Measurements from ENCODE around the gene PFN1. TPM values are rescaled to one million over a fixed set of nuclear protein-coding genes. Genes with fewer than 3 reads are reported as not detected.

The PFN1 gene
- total and polyA plus RNA-seq, 2 of the 8 experiments (the other 6 are each of a cell fraction or from before 2014, with no cell fraction given), result 1,355 to 1,949 TPM

- Histone ChIP-seq H3K27me3 (replicated peaks in 1 of 4; ENCODE audit: control insufficient read depth in 3 of 4, extremely low read depth in 1 of 4, insufficient read depth in 3 of 4, low read length in 3 of 4) (peaks cover 0 to 11% (median 9%) of the 10 kb centered on the region in 4 experiments; a peak in 6 of 7 replicates), H3K14ac (ENCODE audit: insufficient read length) (no peak overlapping the region), H2BK15ac (ENCODE audit: low read length) (no peak overlapping the region), H3K4me2 (ENCODE audit: insufficient read depth in 1 of 2, low read depth in 2 of 2, low read length in 2 of 2) (peak overlapping the region; percentile 82 to 96), H3K56ac (replicated peaks; ENCODE audit: insufficient read length, low read depth, low read length) (no peak overlapping the region), H3K79me1 (ENCODE audit: low read depth, low read length) (no peaks in the 10 kb centered on the region), H3K36me3 (ENCODE audit: control insufficient read depth in 2 of 4, insufficient read depth in 4 of 4, low read length in 3 of 4) (no peaks in the 10 kb centered on the region), H2AK5ac (ENCODE audit: low read depth, low read length) (no peak overlapping the region), H3K79me2 (ENCODE audit: control insufficient read depth in 1 of 2, insufficient read depth in 2 of 2, low read length in 2 of 2) (no peaks in the 10 kb centered on the region), H4K5ac (ENCODE audit: insufficient read length, low read depth, low read length) (no peak overlapping the region), H2BK120ac (replicated peaks; ENCODE audit: low read depth, low read length) (no peak overlapping the region), H2AFZ (ENCODE audit: low read length) (no peak overlapping the region), H3K27ac (ENCODE audit: low read depth, low read length) (no peak overlapping the region), H3K23me2 (ENCODE audit: low read depth, low read length) (peaks cover 6% of the 10 kb centered on the region; the same call in 1 of the 2 replicates), H3K4me1 (replicated peaks in 1 of 4; ENCODE audit: control insufficient read depth in 3 of 4, insufficient read depth in 4 of 4, low read length in 3 of 4) (peaks cover 0 to 7% (median 4%) of the 10 kb centered on the region in 4 experiments; a peak in 5 of 7 replicates), H4K20me1 (replicated peaks in 1 of 2; ENCODE audit: control insufficient read depth in 1 of 2, insufficient read depth in 2 of 2, low read length in 2 of 2) (no peaks in the 10 kb centered on the region), H4K8ac (ENCODE audit: extremely low read depth, insufficient read depth, low read length) (no peak overlapping the region; the same call in 1 of the 2 replicates), H3K4me3 (ENCODE audit: extremely low read depth in 1 of 4, insufficient read depth in 2 of 4, low read depth in 3 of 4, low read length in 4 of 4) (peak overlapping the region; percentile 59 to 85 (median 66); a peak in 7 of 8 replicates), H3K4ac (replicated peaks; ENCODE audit: insufficient read length, low read depth, low read length) (no peak overlapping the region), H2BK12ac (ENCODE audit: low read depth, low read length) (no peak overlapping the region), H4K91ac (replicated peaks; ENCODE audit: insufficient read length, low read length) (no peak overlapping the region), H2BK20ac (ENCODE audit: low read length) (no peak overlapping the region), H3K9me3 (ENCODE audit: insufficient read depth in 2 of 2, low read depth in 1 of 2, low read length in 1 of 2) (no peaks in the 10 kb centered on the region), H3K18ac (ENCODE audit: extremely low read depth, low read length) (no peak overlapping the region), H3K9ac (replicated peaks in 1 of 4; ENCODE audit: extremely low read depth in 1 of 4, low read depth in 3 of 4, low read length in 3 of 4) (no peak overlapping the region), H2BK5ac (ENCODE audit: low read depth, low read length) (no peak overlapping the region; the same call in 1 of the 2 replicates), H3K23ac (ENCODE audit: insufficient read length) (no peak overlapping the region)
- WGBS, 2 experiments (ENCODE audit: extremely low coverage in 1 of 2, insufficient coverage in 1 of 2, insufficient read length in 1 of 2, insufficient replicate concordance in 2 of 2, low coverage in 1 of 2, low lambda C conversion rate in 2 of 2, missing lambda C conversion rate in 1 of 2), result 88% methylated on average over 5 of the region's 5 CpGs; no CpG with 5 or more reads in 1 of the 2 experiments
- no peak for DNase-seq (ENCODE audit: low read depth in 1 of 2, low spot score in 2 of 2)
- no peak for FAIRE-seq
- ChIA-PET POLR2A (ENCODE audit: partially characterized antibody) (interaction anchor here (0.9 to 10.7 kb wide), 10 partner anchors 12 to 86 kb away, joined by 3 to 128 read pairs (median 3); partner anchors contain the start of genes ENO3, INCA1, KIF1C and PFN1), CTCF (ENCODE audit: partially characterized antibody) (interaction anchor here (0.6 to 3.1 kb wide), 8 partner anchors 11 to 62 kb away, joined by 3 to 15 read pairs (median 4); partner anchors contain the start of genes INCA1 and KIF1C)
- TF ChIP-seq SP2 (IDR thresholded peaks at IDR 0.05; ENCODE audit: low read length) (no peak), POLR2AphosphoS5 (IDR thresholded peaks at IDR 0.05; ENCODE audit: low read depth, low read length) (no peak)
Observed at GRCh38 chr17:4986403-4986802, 38.1 kb upstream of the PFN1 start.

Data from H1 (cell line).